SK-N-SH treated with all-trans-retinoic acid at 6 μM for 48 hours (cell line): ENCODE data around the gene ZNF385B.
"Not testable (repeated sequence)": the region's sequence is repeated elsewhere in the genome, so short reads cannot be mapped to it uniquely, and the experiment has no call there.

ENCODE experiments used
- ATAC-seq: fragments of 200-7000 bp; cut with Tn5 transposase; 3 replicates; pipeline ENCODE4 v1.9.1; 2020; ENCODE audit warnings: mild to moderate bottlenecking, moderate library complexity
- ARNTL ChIP-seq: fragments of 450-650 bp; formaldehyde crosslinking; IDR thresholded peaks from 2 replicates; pipeline ENCODE4 v1.5.0; 2020; ENCODE audit warnings: low read depth, mild to moderate bottlenecking, moderate library complexity, borderline replicate concordance
- BACH2 ChIP-seq: fragments of 250-450 bp; sonication (Bioruptor Pico); IDR thresholded peaks from 2 replicates; pipeline ENCODE4 v1.9.0; 2021; ENCODE audit warnings: mild to moderate bottlenecking, borderline replicate concordance
- CREB5 ChIP-seq: fragments of 250-450 bp; sonication (Bioruptor Pico); IDR thresholded peaks from 2 replicates; pipeline ENCODE4 v1.5.1; 2020; ENCODE audit warnings: low read depth, mild to moderate bottlenecking, moderate library complexity
- CSDC2 ChIP-seq: fragments of 250-450 bp; sonication (Bioruptor Pico); IDR thresholded peaks from 2 replicates; pipeline ENCODE4 v1.5.0; 2020; ENCODE audit warnings: mild to moderate bottlenecking, moderate library complexity
- CSRNP3 ChIP-seq: fragments of 250-450 bp; sonication (Bioruptor Pico); IDR thresholded peaks from 2 replicates; pipeline ENCODE4 v1.5.1; 2021; ENCODE audit warnings: mild to moderate bottlenecking, moderate library complexity
- ESRRG ChIP-seq: fragments of 250-450 bp; sonication (Bioruptor Pico); IDR thresholded peaks from 2 replicates; pipeline ENCODE4 v1.6.1; 2021; ENCODE audit warnings: mild to moderate bottlenecking
- GLIS3 ChIP-seq: fragments of 250-450 bp; sonication (Bioruptor Pico); IDR thresholded peaks from 2 replicates; pipeline ENCODE4 v1.5.0; 2020; ENCODE audit warnings: mild to moderate bottlenecking, moderate library complexity
- ISL1 ChIP-seq: fragments of 250-450 bp; sonication (Bioruptor Pico); IDR thresholded peaks from 2 replicates; pipeline ENCODE4 v2.1.2; 2022; ENCODE audit warnings: mild to moderate bottlenecking, moderate library complexity
- OSR1 ChIP-seq: fragments of 250-450 bp; sonication (Bioruptor Pico); IDR thresholded peaks from 2 replicates; pipeline ENCODE4 v1.8.0; 2022; ENCODE audit warnings: moderate library complexity, mild to moderate bottlenecking, inconsistent platforms
- PATZ1 ChIP-seq: fragments of 250-450 bp; sonication (Bioruptor Pico); IDR thresholded peaks from 2 replicates; pipeline ENCODE4 v1.8.0; 2020; ENCODE audit warnings: mild to moderate bottlenecking, moderate library complexity, borderline replicate concordance
- POU6F1 ChIP-seq: fragments of 250-450 bp; sonication (Bioruptor Pico); IDR thresholded peaks from 2 replicates; pipeline ENCODE4 v1.8.0; 2021; ENCODE audit warnings: low read depth, mild to moderate bottlenecking, moderate library complexity, borderline replicate concordance
- PPARA ChIP-seq: fragments of 250-450 bp; sonication (Bioruptor Pico); IDR thresholded peaks from 2 replicates; pipeline ENCODE4 v1.5.0; 2020; ENCODE audit warnings: mild to moderate bottlenecking, borderline replicate concordance
- RARB ChIP-seq: fragments of 250-450 bp; sonication (Bioruptor Pico); IDR thresholded peaks from 2 replicates; pipeline ENCODE4 v1.8.0; 2021; ENCODE audit warnings: mild to moderate bottlenecking, moderate library complexity
- SNAI2 ChIP-seq: fragments of 250-450 bp; sonication (Bioruptor Pico); IDR thresholded peaks from 2 replicates; pipeline ENCODE4 v1.5.0; 2020; ENCODE audit warnings: mild to moderate bottlenecking, moderate library complexity
- TCF4 ChIP-seq: fragments of 250-450 bp; sonication (Bioruptor Pico); IDR thresholded peaks from 2 replicates; pipeline ENCODE4 v1.8.0; 2021; ENCODE audit warnings: mild to moderate bottlenecking, moderate library complexity, borderline replicate concordance
- TOX ChIP-seq: fragments of 250-450 bp; sonication (Bioruptor Pico); IDR thresholded peaks from 2 replicates; pipeline ENCODE4 v1.8.0; 2021; ENCODE audit warnings: mild to moderate bottlenecking, moderate library complexity, borderline replicate concordance
- TSHZ2 ChIP-seq: fragments of 250-450 bp; sonication (Bioruptor Pico); IDR thresholded peaks from 2 replicates; pipeline ENCODE4 v1.5.0; 2020; ENCODE audit warnings: mild to moderate bottlenecking, moderate library complexity
- ZC3H10 ChIP-seq: fragments of 250-450 bp; sonication (Bioruptor Pico); IDR thresholded peaks from 2 replicates; pipeline ENCODE4 v1.5.1; 2021; ENCODE audit warnings: mild to moderate bottlenecking, moderate library complexity
- ZFP3 ChIP-seq: fragments of 250-450 bp; sonication (Bioruptor Pico); IDR thresholded peaks from 2 replicates; pipeline ENCODE4 v1.5.0; 2020; ENCODE audit warnings: mild to moderate bottlenecking, moderate library complexity
- ZFP30 ChIP-seq: fragments of 450-650 bp; formaldehyde crosslinking; IDR thresholded peaks from 2 replicates; pipeline ENCODE4 v1.5.0; 2022; ENCODE audit warnings: mild to moderate bottlenecking, moderate library complexity
- ZNF8 ChIP-seq: fragments of 450-650 bp; formaldehyde crosslinking; IDR thresholded peaks from 2 replicates; pipeline ENCODE4 v1.5.0; 2020; ENCODE audit warnings: mild to moderate bottlenecking, moderate library complexity

The ZNF385B gene

GRCh38 chr2:179642462-179642861 is 218.9 kb downstream of the ZNF385B start:
- TF ChIP-seq PPARA (CRISPR knock-in tag) (no peak), TOX (CRISPR knock-in tag) (no peak), ESRRG (CRISPR knock-in tag) (no peak), ZC3H10 (CRISPR knock-in tag) (no peak), ZFP3 (CRISPR knock-in tag) (no peak)
- ATAC-seq: no peak

GRCh38 chr2:179636995-179637394 is 224.4 kb downstream of the ZNF385B start:
- TF ChIP-seq ISL1 (peak; percentile 14; the same call in 1 of the 2 replicates), TCF4 (CRISPR knock-in tag) (no peak)
- peak; percentile 88 for ATAC-seq

GRCh38 chr2:179636100-179636980 is 225.1 kb downstream of the ZNF385B start:
- ATAC-seq: no peak
- TF ChIP-seq ARNTL (no peak), RARB (CRISPR knock-in tag) (no peak), GLIS3 (no peak), CSRNP3 (no peak), OSR1 (CRISPR knock-in tag) (no peak), ZC3H10 (CRISPR knock-in tag) (no peak), ZFP30 (CRISPR knock-in tag) (no peak), ISL1 (no peak), TCF4 (CRISPR knock-in tag) (no peak), CREB5 (CRISPR knock-in tag) (no peak), SNAI2 (CRISPR knock-in tag) (no peak), CSDC2 (no peak), TSHZ2 (CRISPR knock-in tag) (no peak), ZNF8 (CRISPR knock-in tag) (no peak), ESRRG (CRISPR knock-in tag) (no peak), POU6F1 (no peak), BACH2 (no peak), ZFP3 (CRISPR knock-in tag) (no peak), PATZ1 (no peak)

- not testable (repeated sequence) for ATAC-seq
Observed at GRCh38 chr2:179631769-179632385, 229.5 kb downstream of the ZNF385B start.

- not testable (repeated sequence) for ATAC-seq
Observed at GRCh38 chr2:179629776-179630175, 231.6 kb downstream of the ZNF385B start.
